Stimulated activated CD4-positive, alpha-beta T cell treated with anti-CD3 and anti-CD28 coated beads, Interleukin-15, amount 100 ng/mL, for 24 hours (primary cell): ENCODE data around the gene TMEM106C.
"Not testable (repeated sequence)": the region's sequence is repeated elsewhere in the genome, so short reads cannot be mapped to it uniquely, and the experiment has no call there.

Source experiments
- DNase-seq: peaks from one replicate; pipeline ENCODE4 v3.0.0-alpha.2; 2020

TMEM106C gene

DNA sequence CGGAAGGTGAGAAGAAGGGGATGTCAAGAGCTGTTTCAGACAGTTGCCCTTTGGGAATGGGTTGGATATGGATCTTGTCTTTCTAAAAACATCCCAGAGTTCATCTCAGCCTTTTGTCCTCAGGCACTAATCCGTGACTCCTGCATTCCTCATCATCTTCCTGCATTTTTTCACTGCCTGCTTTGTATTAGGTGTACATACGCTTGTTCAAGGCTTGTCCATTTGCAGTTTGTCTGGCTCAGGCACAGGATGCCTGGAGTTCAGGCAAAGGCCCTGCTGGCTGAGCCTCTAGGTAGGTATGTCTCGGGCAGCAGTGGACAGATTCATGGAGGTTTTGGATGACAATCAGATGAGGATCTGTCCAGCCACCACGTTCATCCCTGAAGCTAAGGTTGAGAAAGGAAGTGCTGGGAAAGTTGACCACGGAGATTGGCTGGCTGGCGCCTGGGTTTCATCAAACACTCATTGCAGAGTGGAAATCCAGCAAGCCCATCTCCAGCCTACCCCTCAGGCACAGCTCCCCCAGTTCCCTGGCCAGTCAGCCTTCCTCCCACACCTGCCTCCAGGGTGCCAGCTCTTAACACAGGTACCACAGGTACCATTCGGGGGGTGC is 12.4 kb upstream of the TMEM106C start:
- DNase-seq: no peak

- DNase-seq: no peak
These were observed 9.3 kb upstream of the TMEM106C start for GRCh38 chr12:47954058-47954457.

DNA sequence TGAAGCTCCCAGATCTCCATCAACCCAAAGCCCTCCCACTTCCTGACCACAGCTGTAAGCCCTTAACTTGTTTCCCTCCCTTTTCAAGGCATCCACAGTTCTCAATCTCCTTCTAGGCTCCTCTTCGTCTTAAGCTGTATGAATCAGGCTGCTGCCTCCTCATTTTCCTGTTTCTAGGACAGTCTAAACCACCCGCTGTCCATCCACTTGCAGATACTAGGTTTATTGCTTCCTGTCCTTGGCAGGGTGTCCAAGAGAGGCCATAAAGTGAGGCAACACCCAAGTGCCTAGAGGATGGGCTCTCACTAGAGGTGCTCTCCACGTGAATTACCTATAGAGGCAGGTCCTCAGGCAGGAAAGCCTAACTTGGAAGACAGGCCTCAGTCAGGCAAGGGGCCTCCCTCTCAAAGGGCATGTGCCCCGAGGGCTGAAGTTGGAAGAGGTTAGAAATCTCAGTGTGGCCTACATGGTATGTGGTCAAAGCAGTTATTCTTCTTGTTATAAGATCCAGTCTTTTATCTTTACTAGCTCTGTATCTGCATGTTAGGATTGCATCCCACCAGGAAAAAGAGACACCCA is 8.8 kb upstream of the TMEM106C start:
- no peak for DNase-seq

DNA sequence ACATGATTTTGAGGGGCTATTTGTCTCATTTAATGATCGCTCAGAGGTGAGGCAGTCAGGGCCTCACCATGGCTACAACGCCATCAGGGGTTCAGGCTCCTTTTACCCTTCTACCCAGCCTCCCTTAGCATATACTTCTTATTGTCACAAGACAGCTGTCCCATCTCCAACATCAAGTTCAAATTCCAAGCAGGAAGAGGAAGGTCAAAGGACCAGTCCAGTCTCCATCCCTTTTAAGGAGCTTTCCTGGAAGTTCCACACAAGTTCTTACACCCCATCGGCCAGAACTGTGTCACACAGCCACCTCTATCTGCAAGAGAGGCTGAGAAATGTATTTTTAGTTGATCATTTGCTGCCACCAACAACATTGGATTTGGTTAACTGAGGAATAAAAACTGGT is 8.3 kb upstream of the TMEM106C start:
- no peak for DNase-seq

DNA sequence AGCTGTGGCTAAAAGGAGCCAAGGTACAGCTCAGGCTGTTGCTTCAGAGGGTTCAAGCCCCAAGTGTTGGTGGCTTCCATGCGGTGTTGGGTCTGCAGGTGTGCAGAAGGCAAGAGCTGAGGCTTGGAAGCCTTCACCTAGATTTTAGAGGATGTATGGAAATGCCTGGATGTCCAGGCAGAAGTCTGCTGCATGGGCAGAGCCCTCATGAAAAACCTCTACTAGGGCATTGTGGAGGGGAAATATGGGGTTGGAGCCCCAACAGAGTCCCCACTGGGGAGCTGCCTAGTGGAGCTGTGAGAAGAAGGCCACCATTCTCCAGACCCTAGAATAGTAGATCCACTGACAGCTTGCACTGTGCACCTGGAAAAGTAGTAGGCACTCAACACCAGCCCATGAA is 5.7 kb upstream of the TMEM106C start:
- not testable (repeated sequence) for DNase-seq

DNA sequence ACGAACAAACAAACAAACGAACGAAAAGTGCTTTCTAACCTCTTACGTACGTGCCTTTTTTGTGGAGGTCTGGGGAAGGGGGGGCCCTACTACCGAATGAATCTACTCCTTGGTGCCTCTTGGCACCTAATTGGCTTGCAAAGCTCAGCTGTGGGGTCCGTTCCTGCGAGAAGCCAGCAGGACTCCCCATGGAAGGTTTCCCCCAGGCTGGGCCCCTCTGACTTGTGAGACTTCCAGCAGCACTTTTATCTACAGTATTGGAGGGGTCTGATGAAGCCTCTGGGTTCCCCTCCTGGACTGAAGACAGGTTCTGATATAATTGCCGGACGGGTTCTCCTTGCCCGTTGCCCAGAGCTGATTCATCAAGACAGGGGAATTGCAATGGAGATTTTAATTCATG is 1.2 kb upstream of the TMEM106C start:
- DNase-seq: no peak

DNA sequence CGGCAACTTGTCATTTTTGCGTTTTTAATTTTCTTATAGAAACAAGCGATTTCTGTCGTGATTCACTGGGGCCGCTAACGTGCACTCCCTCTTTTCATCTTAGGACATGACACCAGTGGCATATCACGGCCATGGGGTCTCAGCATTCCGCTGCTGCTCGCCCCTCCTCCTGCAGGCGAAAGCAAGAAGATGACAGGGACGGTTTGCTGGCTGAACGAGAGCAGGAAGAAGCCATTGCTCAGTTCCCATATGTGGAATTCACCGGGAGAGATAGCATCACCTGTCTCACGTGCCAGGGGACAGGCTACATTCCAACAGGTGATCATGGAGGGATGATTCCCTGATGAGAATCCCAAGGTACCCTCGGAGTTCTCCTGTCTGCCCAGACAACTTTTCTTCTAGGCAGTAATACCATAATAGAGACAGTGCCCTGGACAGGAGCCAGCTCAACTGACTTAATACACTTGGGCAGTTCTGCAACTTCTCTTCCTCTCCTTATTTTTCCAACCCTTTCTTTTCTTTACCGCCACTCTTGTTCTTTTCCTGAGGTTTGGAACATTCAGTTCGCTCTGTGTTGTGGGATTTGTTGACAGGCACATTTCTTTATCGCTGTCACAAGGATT is 821 bp downstream of the TMEM106C start:
- peak; percentile 37 for DNase-seq

- no peak for DNase-seq
These were observed 2.2 kb downstream of the TMEM106C start for GRCh38 chr12:47965581-47965980.

- DNase-seq: no peak
These were observed 4.3 kb downstream of the TMEM106C start for GRCh38 chr12:47967461-47968321.

DNA sequence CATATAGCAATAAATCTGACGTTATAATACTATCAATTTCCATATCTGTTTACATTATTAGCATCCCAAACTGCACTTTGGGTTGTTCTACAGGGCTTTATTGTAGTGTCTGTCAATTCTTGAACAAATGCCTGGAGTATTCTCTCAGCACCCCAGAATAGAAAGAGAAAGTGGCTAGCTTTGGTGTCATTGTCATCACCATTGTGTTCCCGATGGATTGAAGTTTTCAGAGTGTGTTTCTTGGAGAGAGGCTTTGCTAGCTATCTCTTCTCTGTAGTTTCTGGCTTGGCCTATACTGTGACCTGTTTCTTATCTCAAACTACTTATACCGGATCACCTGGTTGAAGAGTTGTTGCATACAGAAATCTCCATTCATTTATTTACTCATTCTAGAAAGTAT is 6.4 kb downstream of the TMEM106C start:
- no peak for DNase-seq

- DNase-seq: no peak
These were observed 7.4 kb downstream of the TMEM106C start for GRCh38 chr12:47970843-47971242.

- DNase-seq: no peak
These were observed 9.5 kb downstream of the TMEM106C start for GRCh38 chr12:47972895-47973294.

- DNase-seq: no peak
These were observed 10.5 kb downstream of the TMEM106C start for GRCh38 chr12:47973870-47974269.

DNA sequence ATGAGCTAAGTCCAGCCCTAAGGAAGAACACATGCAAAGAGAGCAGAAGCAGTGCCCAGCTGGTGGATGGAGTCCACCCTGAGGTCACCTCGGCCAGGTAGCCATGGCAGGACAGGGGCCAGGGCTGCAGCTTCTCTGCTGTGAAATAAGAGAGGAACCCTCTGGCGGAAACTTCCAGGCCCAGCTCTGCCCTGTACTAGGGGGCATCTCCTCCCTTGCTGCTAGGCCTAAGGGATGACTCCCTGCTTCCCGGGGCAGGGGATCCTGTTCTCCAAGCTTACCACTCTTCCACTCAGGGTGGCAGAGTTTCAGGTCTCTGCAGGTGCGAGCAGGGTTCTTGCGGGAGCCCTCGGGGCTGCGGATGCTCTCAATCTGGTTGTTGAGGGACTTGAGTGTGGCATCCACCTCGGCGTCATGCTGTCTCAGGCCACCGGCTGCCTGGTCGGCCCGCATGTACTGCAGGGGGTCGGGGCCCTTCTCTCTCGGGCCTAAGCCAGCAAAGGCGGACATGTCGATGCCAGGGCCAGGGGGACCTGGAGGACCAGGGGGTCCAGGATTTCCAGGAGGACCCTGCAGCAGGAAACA is 11.7 kb downstream of the TMEM106C start:
- DNase-seq: no peak

- DNase-seq: no peak
These were observed 12.4 kb downstream of the TMEM106C start for GRCh38 chr12:47975816-47976215.

GRCh38 chr12:47977046-47977771 is 13.8 kb downstream of the TMEM106C start:
- DNase-seq: no peak

- no peak for DNase-seq
These were observed 14.6 kb downstream of the TMEM106C start for GRCh38 chr12:47977772-47978597.

DNA sequence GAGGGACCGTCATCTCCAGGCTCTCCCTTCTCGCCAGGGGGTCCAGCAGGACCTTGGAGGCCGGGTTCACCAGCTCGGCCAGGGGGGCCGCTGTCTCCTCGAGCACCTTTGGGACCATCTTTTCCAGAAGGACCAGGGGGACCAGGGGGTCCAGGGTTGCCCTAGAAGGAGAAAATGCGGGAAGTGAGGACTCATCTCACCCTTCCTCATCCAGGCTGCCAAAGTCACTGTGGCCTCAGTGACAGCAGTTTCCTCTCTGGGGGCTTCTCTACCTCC is 15.1 kb downstream of the TMEM106C start:
- no peak for DNase-seq

GRCh38 chr12:47979166-47979565 is 15.8 kb downstream of the TMEM106C start:
- no peak for DNase-seq

GRCh38 chr12:47979686-47980085 is 16.3 kb downstream of the TMEM106C start:
- DNase-seq: no peak

DNA sequence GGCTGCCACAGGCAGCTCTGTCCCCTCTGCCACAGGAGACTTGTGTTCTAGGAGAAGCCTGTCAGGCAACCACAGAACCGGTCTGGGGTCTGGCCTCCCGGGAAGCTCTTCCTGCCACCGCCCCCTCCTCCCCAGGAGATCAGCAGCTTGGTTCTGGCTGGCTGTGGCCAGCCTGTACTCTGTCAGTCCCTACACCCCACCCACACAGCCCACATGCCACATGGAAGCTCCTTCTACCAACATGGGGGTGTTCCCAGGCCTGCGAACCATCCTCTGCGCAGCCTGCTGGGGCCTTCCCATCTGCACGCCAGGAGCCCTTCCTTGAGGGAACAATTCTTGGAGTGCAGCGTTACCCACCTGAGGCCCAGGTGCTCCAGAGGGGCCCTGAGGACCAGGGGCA is 16.8 kb downstream of the TMEM106C start:
- DNase-seq: no peak
